Suprapubic skin (tissue), 3 donors: ENCODE data around the gene SEMA5B.

Experiments
- CTCF ChIP-seq, 2 donors: fragments of 200-600 bp in 1 of 2; fragments of 450-650 bp in 1 of 2; sonication (generic) in 1 of 2; IDR thresholded peaks; one replicate each; pipeline ENCODE4 v1.5.1; 2016 to 2019; ENCODE audit warnings: antibody characterized with exemption in 2 of 2, mild to moderate bottlenecking in 1 of 2, moderate library complexity in 1 of 2
- POLR2AphosphoS5 ChIP-seq, 3 donors: sonication (generic); formaldehyde crosslinking; IDR thresholded peaks; one replicate each; pipeline ENCODE4 v1.6.1; 2017; ENCODE audit warnings: antibody characterized with exemption in 3 of 3

GRCh38 chr3:122977746-122978466 is 49.7 kb downstream of the SEMA5B start:
- TF ChIP-seq CTCF (IDR thresholded peaks at IDR 0.05) (no peak), POLR2AphosphoS5 (IDR thresholded peaks at IDR 0.05) (no peak)
